Liver (tissue), 9 donors: Measurements from ENCODE around the gene HOXB3. TPM values are rescaled to one million over a fixed set of nuclear protein-coding genes. Genes with fewer than 3 reads are reported as not detected.

Experiments
- DNase-seq: peaks from one replicate; pipeline ENCODE4 v3.0.0-alpha.2; 2017; ENCODE audit warnings: low spot score
- H3K27ac ChIP-seq, 2 donors: one replicate each; pipeline ENCODE4 v1.7.0; 2013; ENCODE audit warnings: inconsistent platforms in 2 of 2, low read length in 2 of 2, control low read depth in 1 of 2, low read depth in 1 of 2, mild to moderate bottlenecking in 1 of 2
- H3K27me3 ChIP-seq, 4 donors: one replicate each; pipeline versions ENCODE4 v1.6.1 to v1.7.0; 2013; ENCODE audit warnings: low read length in 3 of 4, inconsistent platforms in 1 of 4, mild to moderate bottlenecking in 1 of 4, moderate library complexity in 1 of 4; ENCODE audit not compliant: control insufficient read depth in 4 of 4, insufficient read depth in 4 of 4
- H3K36me3 ChIP-seq, 4 donors: one replicate each; pipeline versions ENCODE4 v1.6.1 to v1.7.0; 2013; ENCODE audit warnings: low read length in 3 of 4, mild to moderate bottlenecking in 3 of 4, low read depth in 1 of 4, moderate library complexity in 1 of 4; ENCODE audit not compliant: control insufficient read depth in 4 of 4, insufficient read depth in 3 of 4
- H3K4me1 ChIP-seq, 4 donors: one replicate each; pipeline versions ENCODE4 v1.6.1 to v1.7.0; 2013; ENCODE audit warnings: low read length in 3 of 4, mild to moderate bottlenecking in 3 of 4, moderate library complexity in 1 of 4; ENCODE audit not compliant: control insufficient read depth in 4 of 4, insufficient read depth in 4 of 4
- H3K4me3 ChIP-seq, 3 donors: one replicate each; pipeline versions ENCODE4 v1.6.1 to v1.7.0; 2013; ENCODE audit warnings: low read length in 3 of 3, control low read depth in 1 of 3, low read depth in 1 of 3, mild to moderate bottlenecking in 1 of 3
- H3K9ac ChIP-seq, 2 donors: one replicate each; pipeline ENCODE4 v1.7.0; 2013; ENCODE audit warnings: low read length in 2 of 2, mild to moderate bottlenecking in 2 of 2, moderate library complexity in 2 of 2, control low read depth in 1 of 2, low read depth in 1 of 2
- H3K9me3 ChIP-seq, 4 donors: one replicate each; pipeline versions ENCODE4 v1.6.1 to v1.7.0; 2013; ENCODE audit warnings: low read length in 3 of 4; ENCODE audit not compliant: control insufficient read depth in 4 of 4
- EGR1 ChIP-seq, 2 donors: IDR thresholded peaks; 2 replicates each; pipeline ENCODE4 v1.6.1; 2016 to 2018; ENCODE audit warnings: antibody characterized with exemption in 2 of 2, low read depth in 2 of 2
- FOXA1 ChIP-seq: IDR thresholded peaks from 2 replicates; pipeline ENCODE4 v1.6.1; 2016; ENCODE audit warnings: antibody characterized with exemption
- FOXA2 ChIP-seq: IDR thresholded peaks from 2 replicates; pipeline ENCODE4 v1.6.1; 2016; ENCODE audit warnings: antibody characterized with exemption
- GABPA ChIP-seq, 2 donors: IDR thresholded peaks in 1 of 2; conservative IDR thresholded peaks in 1 of 2; 2 replicates each; pipeline ENCODE4 v1.6.1; 2016; ENCODE audit warnings: antibody characterized with exemption in 2 of 2, mild to moderate bottlenecking in 1 of 2, moderate library complexity in 1 of 2
- HNF4A ChIP-seq, 2 donors: conservative IDR thresholded peaks; 2 replicates each; pipeline ENCODE4 v1.6.1; 2016; ENCODE audit warnings: antibody characterized with exemption in 2 of 2, mild to moderate bottlenecking in 2 of 2
- HNF4G ChIP-seq: IDR thresholded peaks from 2 replicates; pipeline ENCODE4 v1.6.1; 2016; ENCODE audit warnings: antibody characterized with exemption
- JUND ChIP-seq, 2 donors: IDR thresholded peaks; 2 replicates each; pipeline ENCODE4 v1.6.1; 2016; ENCODE audit warnings: antibody characterized with exemption in 2 of 2
- NR2F2 ChIP-seq: IDR thresholded peaks from 2 replicates; pipeline ENCODE4 v1.6.1; 2016; ENCODE audit warnings: antibody characterized with exemption
- RAD21 ChIP-seq, 2 donors: IDR thresholded peaks; 2 replicates each; pipeline ENCODE4 v1.6.1; 2016; ENCODE audit warnings: antibody characterized with exemption in 2 of 2, mild to moderate bottlenecking in 2 of 2
- RXRA ChIP-seq, 2 donors: IDR thresholded peaks; 2 replicates each; pipeline ENCODE4 v1.6.1; 2017 to 2018; ENCODE audit warnings: antibody characterized with exemption in 2 of 2, mild to moderate bottlenecking in 1 of 2
- SP1 ChIP-seq: IDR thresholded peaks from 2 replicates; pipeline ENCODE4 v1.6.1; 2018; ENCODE audit warnings: antibody characterized with exemption, mild to moderate bottlenecking
- TAF1 ChIP-seq: conservative IDR thresholded peaks from 2 replicates; pipeline ENCODE4 v1.6.1; 2016; ENCODE audit warnings: antibody characterized with exemption, mild to moderate bottlenecking
- YY1 ChIP-seq: IDR thresholded peaks from 2 replicates; pipeline ENCODE4 v1.6.1; 2016; ENCODE audit warnings: antibody characterized with exemption, mild to moderate bottlenecking
- WGBS: extraction: QIAGEN DNeasy Blood & Tissue Kit; methylation state at CpG from one replicate; pipeline ENCODE4 v1.1.7; 2013; 5-methylcytosine and 5-hydroxymethylcytosine counted together
- polyA plus RNA-seq, 2 donors: library from polyadenylated mRNA; stranded (reverse) in 1 of 2; unstranded in 1 of 2; fragments of 200-250 nt in 1 of 2; fragments of >200 nt in 1 of 2; fragmentation: Nextera tagmentation in 1 of 2; extraction: Ambion mirVana in 1 of 2; gene quantifications; one replicate each; pipeline versions ENCODE4 v1.2.1 to v1.2.3, GENCODE V29; 2013 to 2015
- total RNA-seq, 2 donors: library from RNA; depleted of rRNA; stranded (reverse); fragments of >200 nt; gene quantifications; one replicate each; pipeline ENCODE4 v1.2.3, GENCODE V29; 2014
- TF ChIP-seq, protein P1 (sequence below): fragments of 150-350 bp; IDR thresholded peaks from 2 replicates; pipeline ENCODE4 v1.5.1; 2017; ENCODE audit warnings: improper control_type of control experiment, low read depth, low read length; ENCODE audit not compliant: missing input control
- TF ChIP-seq, protein P2 (sequence below): IDR thresholded peaks from 2 replicates; pipeline ENCODE4 v1.6.1; 2016; ENCODE audit warnings: antibody characterized with exemption
- TF ChIP-seq, protein P3 (sequence below): IDR thresholded peaks from 2 replicates; pipeline ENCODE4 v1.6.1; 2016; ENCODE audit warnings: antibody characterized with exemption
- TF ChIP-seq, protein P4 (sequence below): IDR thresholded peaks from 2 replicates; pipeline ENCODE4 v1.6.1; 2016; ENCODE audit warnings: antibody characterized with exemption, mild to moderate bottlenecking
- TF ChIP-seq, protein P5 (sequence below): IDR thresholded peaks from 2 replicates; pipeline ENCODE4 v1.6.1; 2016; ENCODE audit warnings: antibody characterized with exemption
- donor health status: healthy.
- donor health status: healthy.
- donor health status: healthy.
- donor health status: healthy.
- donor health status: healthy.

HOXB3 gene
- total and polyA plus RNA-seq, 4 donors, result 0.75 to 2.2 (median 1.2) TPM

DNA sequence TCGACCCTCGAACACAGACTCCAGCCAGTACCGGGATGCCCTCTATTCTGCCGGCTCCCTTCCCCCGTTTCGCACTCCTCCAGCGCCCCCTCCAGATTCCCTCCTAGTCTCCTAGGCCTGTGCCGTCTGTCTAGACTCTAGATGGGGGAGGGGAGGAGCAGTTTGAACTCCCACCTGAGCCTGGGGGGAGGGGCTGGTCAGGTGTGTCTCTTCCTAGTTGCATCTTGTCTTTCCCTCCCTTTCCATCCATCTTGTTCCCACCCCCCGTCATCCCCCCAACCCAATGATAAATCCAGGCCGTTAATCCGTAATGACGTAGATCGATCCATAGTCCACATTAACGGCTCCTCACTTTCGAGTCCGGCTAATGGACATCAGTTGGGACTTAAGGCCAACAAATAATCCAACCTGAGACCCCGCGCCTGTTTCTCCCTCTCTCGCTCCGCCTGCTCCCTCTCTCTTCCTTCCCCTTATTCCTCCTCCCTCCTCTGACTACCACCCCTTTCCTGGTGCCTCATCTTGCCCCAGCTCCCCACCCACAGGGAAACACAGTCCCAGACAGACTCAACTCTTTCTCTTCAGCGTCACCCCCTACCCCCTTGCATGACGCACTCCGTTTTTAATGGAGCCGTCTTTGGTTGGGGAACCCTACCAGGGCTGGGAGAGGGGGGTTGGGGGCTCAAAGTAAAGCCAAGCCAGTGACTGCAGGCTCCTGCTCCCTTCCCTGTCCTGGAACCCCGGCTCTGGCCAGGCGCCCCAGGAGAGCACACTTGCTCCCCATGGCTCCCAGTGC lies 6.9 kb upstream of the HOXB3 start:
- H3K4me3 ChIP-seq, result peak overlapping the region in 1 of 3 donors; percentile 35
- no peaks in the 10 kb centered on the region for H3K9me3 ChIP-seq
- WGBS, result 15% methylated on average over 26 of the region's 26 CpGs
- TF ChIP-seq RAD21 (IDR thresholded peaks at IDR 0.05) (no peak), FOXA2 (no peak), FOXA1 (no peak), GABPA (IDR thresholded peaks at IDR 0.05 in 1 of 2, conservative IDR thresholded peaks at IDR 0.05 in 1 of 2) (no peak), HNF4G (no peak), JUND (IDR thresholded peaks at IDR 0.05) (no peak)
- TF ChIP-seq, protein P1, sequence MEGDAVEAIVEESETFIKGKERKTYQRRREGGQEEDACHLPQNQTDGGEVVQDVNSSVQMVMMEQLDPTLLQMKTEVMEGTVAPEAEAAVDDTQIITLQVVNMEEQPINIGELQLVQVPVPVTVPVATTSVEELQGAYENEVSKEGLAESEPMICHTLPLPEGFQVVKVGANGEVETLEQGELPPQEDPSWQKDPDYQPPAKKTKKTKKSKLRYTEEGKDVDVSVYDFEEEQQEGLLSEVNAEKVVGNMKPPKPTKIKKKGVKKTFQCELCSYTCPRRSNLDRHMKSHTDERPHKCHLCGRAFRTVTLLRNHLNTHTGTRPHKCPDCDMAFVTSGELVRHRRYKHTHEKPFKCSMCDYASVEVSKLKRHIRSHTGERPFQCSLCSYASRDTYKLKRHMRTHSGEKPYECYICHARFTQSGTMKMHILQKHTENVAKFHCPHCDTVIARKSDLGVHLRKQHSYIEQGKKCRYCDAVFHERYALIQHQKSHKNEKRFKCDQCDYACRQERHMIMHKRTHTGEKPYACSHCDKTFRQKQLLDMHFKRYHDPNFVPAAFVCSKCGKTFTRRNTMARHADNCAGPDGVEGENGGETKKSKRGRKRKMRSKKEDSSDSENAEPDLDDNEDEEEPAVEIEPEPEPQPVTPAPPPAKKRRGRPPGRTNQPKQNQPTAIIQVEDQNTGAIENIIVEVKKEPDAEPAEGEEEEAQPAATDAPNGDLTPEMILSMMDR, result no peak
- TF ChIP-seq, protein P2, sequence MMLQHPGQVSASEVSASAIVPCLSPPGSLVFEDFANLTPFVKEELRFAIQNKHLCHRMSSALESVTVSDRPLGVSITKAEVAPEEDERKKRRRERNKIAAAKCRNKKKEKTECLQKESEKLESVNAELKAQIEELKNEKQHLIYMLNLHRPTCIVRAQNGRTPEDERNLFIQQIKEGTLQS, result no peak
- TF ChIP-seq, protein P3, sequence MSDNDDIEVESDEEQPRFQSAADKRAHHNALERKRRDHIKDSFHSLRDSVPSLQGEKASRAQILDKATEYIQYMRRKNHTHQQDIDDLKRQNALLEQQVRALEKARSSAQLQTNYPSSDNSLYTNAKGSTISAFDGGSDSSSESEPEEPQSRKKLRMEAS, result no peak
- H3K27ac ChIP-seq, result no peak overlapping the region
- no peak overlapping the region for H3K9ac ChIP-seq
- no peak for DNase-seq
- peaks cover 4 to 30% (median 11%) of the 10 kb centered on the region in 4 donors for H3K27me3 ChIP-seq
- H3K4me1 ChIP-seq, result peaks cover 1 to 30% (median 4%) of the 10 kb centered on the region in 4 donors
- no peaks in the 10 kb centered on the region for H3K36me3 ChIP-seq

DNA sequence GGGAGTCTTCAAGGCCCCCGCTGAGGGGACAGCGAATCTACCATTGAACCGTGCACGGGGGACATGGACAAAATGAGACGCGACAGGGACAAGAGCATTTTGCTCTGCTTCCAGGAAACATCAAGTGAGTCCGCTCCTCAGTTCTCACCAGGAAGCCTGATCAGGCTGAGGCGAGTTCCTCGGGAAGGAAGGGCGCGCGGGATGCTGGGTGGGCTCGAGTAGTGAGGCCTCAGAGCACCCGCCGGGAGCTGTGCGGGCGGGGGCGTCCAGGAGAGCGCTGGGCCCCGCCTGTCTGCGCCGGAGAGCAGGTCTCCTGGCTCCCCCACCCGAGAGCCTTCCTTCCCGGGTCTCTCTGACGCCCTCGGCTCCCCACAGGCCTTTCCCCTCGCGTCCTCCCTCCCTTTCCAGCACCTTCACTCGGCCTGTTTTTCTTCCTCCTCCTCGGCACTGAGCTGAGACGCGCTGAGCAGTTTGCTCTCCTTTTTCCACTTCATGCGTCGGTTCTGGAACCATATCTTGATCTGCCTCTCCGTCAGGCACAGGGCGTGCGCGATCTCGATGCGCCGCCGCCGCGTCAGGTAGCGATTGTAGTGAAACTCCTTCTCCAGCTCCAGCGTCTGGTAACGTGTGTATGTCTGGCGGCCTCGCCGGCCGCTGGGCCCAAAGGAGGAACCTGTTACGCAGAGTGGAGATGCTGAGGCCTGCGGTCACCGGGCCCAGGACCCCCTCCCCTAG lies 6.1 kb upstream of the HOXB3 start:
- Histone ChIP-seq H3K9ac (no peak overlapping the region), H3K9me3 (no peaks in the 10 kb centered on the region), H3K4me3 (no peak overlapping the region), H3K4me1 (peaks cover 2 to 23% (median 4%) of the 10 kb centered on the region in 4 donors), H3K36me3 (no peaks in the 10 kb centered on the region), H3K27ac (no peak overlapping the region), H3K27me3 (peaks cover 4 to 22% (median 11%) of the 10 kb centered on the region in 4 donors)
- TF ChIP-seq GABPA (IDR thresholded peaks at IDR 0.05 in 1 of 2, conservative IDR thresholded peaks at IDR 0.05 in 1 of 2), result no peak
- TF ChIP-seq, protein P3, result no peak
- TF ChIP-seq, protein P2, result no peak
- no peak for TF ChIP-seq FOXA2
- TF ChIP-seq HNF4G, result no peak
- no peak for TF ChIP-seq JUND (IDR thresholded peaks at IDR 0.05)
- TF ChIP-seq SP1, result no peak
- TF ChIP-seq RXRA (IDR thresholded peaks at IDR 0.05), result no peak
- no peak for TF ChIP-seq FOXA1
- no peak for TF ChIP-seq RAD21 (IDR thresholded peaks at IDR 0.05)
- TF ChIP-seq NR2F2, result no peak
- TF ChIP-seq EGR1 (IDR thresholded peaks at IDR 0.05; ENCODE audit: low read depth in 2 of 2), result no peak
- TF ChIP-seq TAF1, result no peak
- TF ChIP-seq, protein P4, sequence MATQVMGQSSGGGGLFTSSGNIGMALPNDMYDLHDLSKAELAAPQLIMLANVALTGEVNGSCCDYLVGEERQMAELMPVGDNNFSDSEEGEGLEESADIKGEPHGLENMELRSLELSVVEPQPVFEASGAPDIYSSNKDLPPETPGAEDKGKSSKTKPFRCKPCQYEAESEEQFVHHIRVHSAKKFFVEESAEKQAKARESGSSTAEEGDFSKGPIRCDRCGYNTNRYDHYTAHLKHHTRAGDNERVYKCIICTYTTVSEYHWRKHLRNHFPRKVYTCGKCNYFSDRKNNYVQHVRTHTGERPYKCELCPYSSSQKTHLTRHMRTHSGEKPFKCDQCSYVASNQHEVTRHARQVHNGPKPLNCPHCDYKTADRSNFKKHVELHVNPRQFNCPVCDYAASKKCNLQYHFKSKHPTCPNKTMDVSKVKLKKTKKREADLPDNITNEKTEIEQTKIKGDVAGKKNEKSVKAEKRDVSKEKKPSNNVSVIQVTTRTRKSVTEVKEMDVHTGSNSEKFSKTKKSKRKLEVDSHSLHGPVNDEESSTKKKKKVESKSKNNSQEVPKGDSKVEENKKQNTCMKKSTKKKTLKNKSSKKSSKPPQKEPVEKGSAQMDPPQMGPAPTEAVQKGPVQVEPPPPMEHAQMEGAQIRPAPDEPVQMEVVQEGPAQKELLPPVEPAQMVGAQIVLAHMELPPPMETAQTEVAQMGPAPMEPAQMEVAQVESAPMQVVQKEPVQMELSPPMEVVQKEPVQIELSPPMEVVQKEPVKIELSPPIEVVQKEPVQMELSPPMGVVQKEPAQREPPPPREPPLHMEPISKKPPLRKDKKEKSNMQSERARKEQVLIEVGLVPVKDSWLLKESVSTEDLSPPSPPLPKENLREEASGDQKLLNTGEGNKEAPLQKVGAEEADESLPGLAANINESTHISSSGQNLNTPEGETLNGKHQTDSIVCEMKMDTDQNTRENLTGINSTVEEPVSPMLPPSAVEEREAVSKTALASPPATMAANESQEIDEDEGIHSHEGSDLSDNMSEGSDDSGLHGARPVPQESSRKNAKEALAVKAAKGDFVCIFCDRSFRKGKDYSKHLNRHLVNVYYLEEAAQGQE, result no peak
- no peak for TF ChIP-seq HNF4A (conservative IDR thresholded peaks at IDR 0.05)
- no peak for TF ChIP-seq YY1
- TF ChIP-seq, protein P1, result no peak
- TF ChIP-seq, protein P5, sequence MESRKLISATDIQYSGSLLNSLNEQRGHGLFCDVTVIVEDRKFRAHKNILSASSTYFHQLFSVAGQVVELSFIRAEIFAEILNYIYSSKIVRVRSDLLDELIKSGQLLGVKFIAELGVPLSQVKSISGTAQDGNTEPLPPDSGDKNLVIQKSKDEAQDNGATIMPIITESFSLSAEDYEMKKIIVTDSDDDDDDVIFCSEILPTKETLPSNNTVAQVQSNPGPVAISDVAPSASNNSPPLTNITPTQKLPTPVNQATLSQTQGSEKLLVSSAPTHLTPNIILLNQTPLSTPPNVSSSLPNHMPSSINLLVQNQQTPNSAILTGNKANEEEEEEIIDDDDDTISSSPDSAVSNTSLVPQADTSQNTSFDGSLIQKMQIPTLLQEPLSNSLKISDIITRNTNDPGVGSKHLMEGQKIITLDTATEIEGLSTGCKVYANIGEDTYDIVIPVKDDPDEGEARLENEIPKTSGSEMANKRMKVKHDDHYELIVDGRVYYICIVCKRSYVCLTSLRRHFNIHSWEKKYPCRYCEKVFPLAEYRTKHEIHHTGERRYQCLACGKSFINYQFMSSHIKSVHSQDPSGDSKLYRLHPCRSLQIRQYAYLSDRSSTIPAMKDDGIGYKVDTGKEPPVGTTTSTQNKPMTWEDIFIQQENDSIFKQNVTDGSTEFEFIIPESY, result no peak
- DNase-seq, result no peak
- 28% methylated on average over 54 of the region's 54 CpGs for WGBS
